Activated naive CD4-positive, alpha-beta T cell treated with Interleukin-2 at 50 U/mL for 16 hours (primary cell): ENCODE measurements around the gene HOXD12.

Experiments
- DNase-seq: peaks from one replicate; pipeline ENCODE4 v3.0.0-alpha.2; 2020

HOXD12 gene

GRCh38 chr2:176136374-176137251 lies 37.0 kb downstream of the HOXD12 start:
- no peak for DNase-seq

- DNase-seq: no peak
These were observed 37.6 kb downstream of the HOXD12 start for GRCh38 chr2:176137252-176137580.

GRCh38 chr2:176137906-176138305 lies 38.3 kb downstream of the HOXD12 start:
- no peak for DNase-seq

GRCh38 chr2:176138526-176138922 lies 38.9 kb downstream of the HOXD12 start:
- DNase-seq: no peak

- no peak for DNase-seq
These were observed 39.5 kb downstream of the HOXD12 start for GRCh38 chr2:176138923-176139660.

- DNase-seq: no peak
These were observed 40.3 kb downstream of the HOXD12 start for GRCh38 chr2:176139661-176140512.

GRCh38 chr2:176140513-176141317 lies 41.1 kb downstream of the HOXD12 start:
- peak; percentile 51 for DNase-seq

- DNase-seq: no peak
These were observed 42.7 kb downstream of the HOXD12 start for GRCh38 chr2:176142281-176142680.

GRCh38 chr2:176145085-176145969 lies 45.7 kb downstream of the HOXD12 start:
- DNase-seq: no peak

GRCh38 chr2:176146101-176146500 lies 46.5 kb downstream of the HOXD12 start:
- DNase-seq: no peak

GRCh38 chr2:176146645-176147044 lies 47.0 kb downstream of the HOXD12 start:
- no peak for DNase-seq

- DNase-seq: no peak
These were observed 47.7 kb downstream of the HOXD12 start for GRCh38 chr2:176147210-176147799.

- no peak for DNase-seq
These were observed 48.4 kb downstream of the HOXD12 start for GRCh38 chr2:176147800-176148496.

- DNase-seq: no peak
These were observed 49.3 kb downstream of the HOXD12 start for GRCh38 chr2:176148751-176149421.

- DNase-seq: no peak
These were observed 49.9 kb downstream of the HOXD12 start for GRCh38 chr2:176149481-176149938.

GRCh38 chr2:176149939-176150583 lies 50.5 kb downstream of the HOXD12 start:
- no peak for DNase-seq

GRCh38 chr2:176150584-176151441 lies 51.2 kb downstream of the HOXD12 start:
- no peak for DNase-seq
